Spleen (tissue), 11 donors: Measurements from ENCODE around the gene RBM3. TPM values are rescaled to one million over a fixed set of nuclear protein-coding genes. Genes with fewer than 3 reads are reported as not detected.

Source experiments
- DNase-seq: peaks from one replicate; pipeline ENCODE4 v3.0.0-alpha.2; 2020
- H3K27ac ChIP-seq, 8 donors: fragments of 200-600 bp; sonication (generic) in 7 of 8; 1 replicate in 4 of 8; 2 replicates in 4 of 8; pipeline versions ENCODE4 v1.5.0 to v1.8.0; 2016 to 2021; ENCODE audit warnings: inconsistent platforms in 4 of 8, mild to moderate bottlenecking in 4 of 8, moderate library complexity in 1 of 8
- H3K27me3 ChIP-seq, 7 donors: fragments of 200-600 bp; sonication (generic) in 6 of 7; replicated peaks in 1 of 7; 1 replicate in 4 of 7; 2 replicates in 3 of 7; pipeline versions ENCODE4 v1.5.0 to v1.8.0; 2016 to 2021; ENCODE audit warnings: inconsistent platforms in 3 of 7, mild to moderate bottlenecking in 1 of 7
- H3K36me3 ChIP-seq, 6 donors: fragments of 200-600 bp; sonication (generic) in 5 of 6; 1 replicate in 4 of 6; 2 replicates in 2 of 6; pipeline versions ENCODE4 v1.5.0 to v1.8.0; 2016 to 2021; ENCODE audit warnings: inconsistent platforms in 2 of 6
- H3K4me1 ChIP-seq, 6 donors: fragments of 200-600 bp; sonication (generic) in 5 of 6; 1 replicate in 3 of 6; 2 replicates in 3 of 6; pipeline versions ENCODE4 v1.5.0 to v1.8.0; 2016 to 2021; ENCODE audit warnings: inconsistent platforms in 3 of 6
- H3K4me3 ChIP-seq, 8 donors: fragments of 200-600 bp; sonication (generic) in 7 of 8; 1 replicate in 4 of 8; 2 replicates in 4 of 8; pipeline versions ENCODE4 v1.5.0 to v1.8.0; 2016 to 2021; ENCODE audit warnings: inconsistent platforms in 4 of 8, mild to moderate bottlenecking in 4 of 8, moderate library complexity in 2 of 8
- H3K9me3 ChIP-seq, 8 donors: fragments of 200-600 bp; sonication (generic) in 7 of 8; 1 replicate in 4 of 8; 2 replicates in 4 of 8; pipeline versions ENCODE4 v1.5.0 to v1.8.0; 2016 to 2021; ENCODE audit warnings: inconsistent platforms in 4 of 8
- CTCF ChIP-seq, 11 experiments: fragments of 200-600 bp in 7 of 11; fragments of 450-650 bp in 4 of 11; sonication (generic) in 4 of 11; IDR thresholded peaks in 8 of 11; conservative IDR thresholded peaks in 3 of 11; 1 replicate in 7 of 11; 2 replicates in 4 of 11; pipeline versions ENCODE4 v1.4.0 to v1.8.0; 2016 to 2021; ENCODE audit warnings: antibody characterized with exemption in 11 of 11, inconsistent platforms in 4 of 11, mild to moderate bottlenecking in 1 of 11
- POLR2A ChIP-seq, 3 donors: fragments of 450-650 bp; IDR thresholded peaks; one replicate each; pipeline ENCODE4 v1.5.1; 2017; ENCODE audit warnings: antibody characterized with exemption in 3 of 3, mild to moderate bottlenecking in 1 of 3
- POLR2AphosphoS5 ChIP-seq, 3 donors: sonication (generic); formaldehyde crosslinking; IDR thresholded peaks; one replicate each; pipeline ENCODE4 v1.5.1; 2017; ENCODE audit warnings: antibody characterized with exemption in 3 of 3
- WGBS, 5 donors: extraction: QIAGEN DNeasy Blood & Tissue Kit in 3 of 5; methylation state at CpG; one replicate each; pipeline versions ENCODE4 v1.1.5 to v1.1.7; 2013 to 2018; 5-methylcytosine and 5-hydroxymethylcytosine counted together
- intact Hi-C: fragments of 100-400 bp; cut with DNase I; formaldehyde crosslinking; loops from one replicate; pipeline ENCODE4 v1.15.0; 2023; ENCODE audit warnings: low total_unique reads
- polyA plus RNA-seq, 3 donors: library from polyadenylated mRNA; stranded (reverse); fragments of 200-250 nt; gene quantifications; one replicate each; pipeline ENCODE4 v1.2.1, GENCODE V29; 2013
- total RNA-seq, 7 donors: library from RNA; depleted of rRNA in 3 of 7; stranded (reverse); fragments of >200 nt in 3 of 7; fragmentation: NEBNext Ultra II Directional in 4 of 7; extraction: Animal tissue kit (Norgen Biotek cat#: 25700) in 4 of 7; gene quantifications; one replicate each; pipeline versions ENCODE4 v1.1.0 to v1.2.1, GENCODE V29; 2016 to 2021
- donor health status: healthy with polysubstance abuse.
- donor health status: DM: no; HTN: no; CAD: no; lungs with moderate emphysema.
- donor health status: DM: no; HTN: no; CAD: no.
- donor health status: Bipolar disorder and iron deficiency.
- donor health status: healthy.
- donor health status: DM: no; HTN: no; CAD: no.
- donor health status: DM: yes; HTN: yes; CAD: no.

RBM3 gene
- total and polyA plus RNA-seq, 10 donors = 155 to 361 (median 201) TPM

GRCh38 chrX:48613502-48614160 lies 39.3 kb downstream of the RBM3 start:
- TF ChIP-seq POLR2A (IDR thresholded peaks at IDR 0.05) (no peak), CTCF (IDR thresholded peaks at IDR 0.05 in 8 of 11, conservative IDR thresholded peaks at IDR 0.05 in 3 of 11) (no peak), POLR2AphosphoS5 (IDR thresholded peaks at IDR 0.05) (no peak)
- no peak overlapping the region for H3K27ac ChIP-seq
- no peaks in the 10 kb centered on the region for H3K36me3 ChIP-seq
- no peak overlapping the region for H3K4me3 ChIP-seq
- H3K4me1 ChIP-seq = peaks cover 0 to 7% (median 0%) of the 10 kb centered on the region in 6 donors
- H3K27me3 ChIP-seq = no peaks in the 10 kb centered on the region
- no peaks in the 10 kb centered on the region for H3K9me3 ChIP-seq
- 70 to 79% (median 77%) methylated on average over 4 to 6 of the region's 6 CpGs for WGBS, 5 donors
- DNase-seq = no peak
- intact Hi-C loops = no loop called here

GRCh38 chrX:48616576-48616975 lies 42.3 kb downstream of the RBM3 start:
- DNase-seq = no peak
- H3K9me3 ChIP-seq = no peaks in the 10 kb centered on the region
- peaks cover 0 to 7% (median 0%) of the 10 kb centered on the region in 6 donors for H3K4me1 ChIP-seq
- no peak overlapping the region for H3K4me3 ChIP-seq
- 33 to 63% (median 48%) methylated on average over 4 to 5 of the region's 5 CpGs for WGBS, 5 donors
- H3K27me3 ChIP-seq = no peaks in the 10 kb centered on the region
- no peaks in the 10 kb centered on the region for H3K36me3 ChIP-seq
- H3K27ac ChIP-seq = no peak overlapping the region
- TF ChIP-seq POLR2AphosphoS5 (IDR thresholded peaks at IDR 0.05) (no peak), CTCF (IDR thresholded peaks at IDR 0.05 in 8 of 11, conservative IDR thresholded peaks at IDR 0.05 in 3 of 11) (no peak), POLR2A (IDR thresholded peaks at IDR 0.05) (no peak)
- intact Hi-C loops = no loop called here

- intact Hi-C loops = no loop called here
- DNase-seq = no peak
- Histone ChIP-seq H3K36me3 (no peaks in the 10 kb centered on the region), H3K27ac (peak overlapping the region in 5 of 8 donors; percentile 33 to 56 (median 51)), H3K4me3 (peak overlapping the region in 1 of 8 donors; percentile 4), H3K9me3 (no peaks in the 10 kb centered on the region), H3K27me3 (no peaks in the 10 kb centered on the region), H3K4me1 (peaks cover 0 to 7% (median 0%) of the 10 kb centered on the region in 6 donors)
- TF ChIP-seq POLR2A (IDR thresholded peaks at IDR 0.05) = no peak
- peak in 1 of 11 experiments; percentile 7 for TF ChIP-seq CTCF (IDR thresholded peaks at IDR 0.05 in 8 of 11, conservative IDR thresholded peaks at IDR 0.05 in 3 of 11)
- peak in 2 of 3 donors; percentile 61 to 82 for TF ChIP-seq POLR2AphosphoS5 (IDR thresholded peaks at IDR 0.05)
- 23 to 42% (median 35%) methylated on average over 4 to 8 of the region's 8 CpGs for WGBS, 5 donors
These were observed 43.5 kb downstream of the RBM3 start for GRCh38 chrX:48617542-48618340.
